SW480 (cell line): ENCODE measurements around the gene NOL7.

Experiments
- DNase-seq: peaks from one replicate; pipeline ENCODE4 v3.0.0-alpha.2; 2016; ENCODE audit warnings: low spot score

NOL7 gene

DNA sequence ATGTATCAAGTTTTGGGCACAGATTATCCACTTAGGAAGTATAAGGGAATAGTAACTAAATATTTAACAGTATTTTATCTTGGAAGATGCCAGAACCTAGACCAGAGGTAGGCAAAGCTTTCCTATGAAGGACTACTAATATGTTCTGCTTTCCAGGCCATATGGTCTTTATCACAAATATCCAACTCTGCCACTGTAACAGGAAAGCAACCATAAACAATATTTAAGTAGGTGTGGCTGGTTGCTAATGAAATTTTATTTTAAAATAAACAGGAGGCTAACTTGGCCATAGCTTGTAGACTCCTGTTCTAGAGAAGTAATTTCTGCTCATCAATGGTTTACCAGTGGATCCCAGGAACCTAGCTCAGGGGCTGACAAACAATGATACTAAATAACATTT lies 39.4 kb downstream of the NOL7 start:
- DNase-seq = no peak

DNA sequence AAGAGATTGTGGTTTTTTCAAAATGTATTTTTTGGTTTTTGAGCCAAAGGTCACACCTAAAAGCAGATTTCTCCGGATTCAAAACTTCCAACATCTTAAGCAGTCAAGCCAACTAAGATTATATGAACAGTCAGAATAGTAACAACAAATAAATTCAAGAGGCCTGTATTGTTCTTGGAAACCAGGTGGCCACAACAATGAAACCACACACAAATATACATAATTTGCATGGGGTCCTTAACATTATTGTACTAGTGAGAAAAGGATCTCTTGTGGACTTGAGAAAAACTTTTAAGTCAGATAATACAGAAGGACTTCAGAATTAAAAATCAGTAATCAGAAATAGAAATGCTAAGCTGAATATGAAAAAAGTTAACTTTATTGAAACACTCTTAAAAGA lies 40.6 kb downstream of the NOL7 start:
- DNase-seq = no peak

DNA sequence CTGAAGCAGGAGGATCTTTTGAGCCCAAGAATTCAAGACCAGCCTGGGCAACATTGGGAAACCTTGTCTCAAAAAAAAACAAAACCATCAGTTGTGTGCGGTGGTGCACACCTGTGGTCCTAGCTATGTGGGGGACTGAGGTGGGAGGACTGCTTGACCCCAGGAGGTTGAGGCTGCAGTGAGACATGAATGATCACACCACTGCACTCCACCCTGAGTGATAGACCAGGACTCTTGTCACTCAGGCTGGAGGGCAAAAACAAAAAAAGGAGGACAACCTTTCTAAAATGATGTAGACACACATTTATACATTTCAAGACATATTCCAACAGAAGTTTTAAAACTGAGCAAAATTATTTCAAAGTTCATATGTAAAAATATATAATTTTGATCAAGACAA lies 45.1 kb downstream of the NOL7 start:
- no peak for DNase-seq

DNA sequence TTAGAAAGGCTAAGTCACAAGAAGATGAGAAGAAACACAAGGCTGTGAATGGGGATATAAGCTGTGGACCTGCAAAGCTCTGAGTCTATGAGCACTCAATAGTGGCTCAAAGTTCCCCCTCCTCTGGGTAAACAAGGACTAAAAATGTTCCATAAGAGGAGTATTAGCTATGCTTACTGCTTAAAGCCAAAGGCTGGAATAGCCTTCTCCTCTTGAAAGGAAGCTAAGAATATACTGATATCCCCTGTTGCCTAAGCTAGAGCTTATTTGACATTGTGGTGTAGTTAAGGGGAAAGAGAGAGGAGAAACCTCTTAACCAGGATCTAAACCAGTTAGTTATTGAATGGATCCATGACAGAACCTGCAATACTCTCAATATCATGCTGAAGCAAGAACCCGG lies 45.8 kb downstream of the NOL7 start:
- DNase-seq = no peak

DNA sequence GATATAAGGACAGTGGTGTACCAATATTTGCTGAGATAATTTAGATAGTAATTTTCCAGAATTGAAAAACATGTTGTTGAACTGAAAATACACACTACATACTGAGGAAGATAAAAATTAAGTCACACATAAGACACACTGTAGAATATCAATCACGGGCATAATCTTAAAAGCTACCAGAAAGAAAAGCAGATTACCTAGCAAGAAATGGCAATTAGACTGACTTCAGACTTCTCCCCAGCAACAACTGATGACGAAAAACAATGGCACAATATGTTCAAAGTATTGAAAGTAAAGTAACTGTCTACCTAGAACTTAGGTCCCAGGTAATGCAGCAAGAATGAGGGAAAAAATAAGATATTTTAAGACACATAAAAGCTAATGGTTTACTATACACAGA lies 46.5 kb downstream of the NOL7 start:
- no peak for DNase-seq

DNA sequence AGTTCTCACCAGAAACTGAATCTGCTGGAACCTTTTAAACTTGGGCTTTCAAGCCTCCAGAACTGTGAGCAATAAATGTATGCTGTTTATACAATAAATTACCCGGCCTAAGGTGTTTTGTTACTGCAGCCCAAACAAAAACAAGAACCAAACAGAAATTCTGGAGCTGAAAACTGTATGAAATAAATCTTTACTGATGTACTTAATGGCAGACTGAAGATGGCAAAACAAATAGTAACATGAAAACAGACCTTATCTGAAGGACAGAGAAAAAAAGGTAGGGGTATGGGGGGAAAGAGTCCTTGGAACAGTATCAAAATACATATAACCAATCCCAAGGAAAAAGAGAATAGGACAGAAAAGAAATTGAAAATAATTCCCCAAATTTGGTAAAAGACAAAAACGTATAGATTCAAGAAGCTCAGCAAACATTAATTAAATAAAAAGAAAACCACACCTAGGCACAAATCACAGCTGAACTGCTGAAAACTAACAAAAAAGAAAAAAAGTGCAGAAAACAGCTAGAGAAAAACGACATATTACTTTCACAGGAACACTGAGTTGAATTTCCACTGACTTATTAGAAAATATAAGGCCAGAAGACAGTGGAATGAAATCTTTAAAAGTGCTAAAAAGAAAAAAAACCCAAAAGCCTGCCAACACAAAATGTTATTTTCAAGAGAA lies 47.7 kb downstream of the NOL7 start:
- DNase-seq = no peak

DNA sequence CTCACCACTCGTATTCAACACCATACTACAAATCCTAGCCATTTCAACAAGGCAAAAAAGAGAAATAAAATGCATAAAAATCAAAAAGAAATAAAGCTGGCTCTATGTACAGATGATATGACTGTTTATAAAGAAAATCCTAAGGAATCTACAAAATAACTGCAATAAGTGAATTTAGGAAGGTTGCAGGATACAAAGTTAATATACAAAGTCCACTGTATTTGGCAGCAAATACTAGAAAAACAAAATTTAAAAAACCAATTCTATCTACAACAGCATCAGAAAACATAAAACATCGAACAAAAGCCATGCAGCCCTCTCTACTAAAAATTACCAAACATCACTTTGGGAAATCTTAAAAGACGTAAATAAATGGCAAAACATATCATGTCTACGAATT lies 48.9 kb downstream of the NOL7 start:
- DNase-seq = no peak

DNA sequence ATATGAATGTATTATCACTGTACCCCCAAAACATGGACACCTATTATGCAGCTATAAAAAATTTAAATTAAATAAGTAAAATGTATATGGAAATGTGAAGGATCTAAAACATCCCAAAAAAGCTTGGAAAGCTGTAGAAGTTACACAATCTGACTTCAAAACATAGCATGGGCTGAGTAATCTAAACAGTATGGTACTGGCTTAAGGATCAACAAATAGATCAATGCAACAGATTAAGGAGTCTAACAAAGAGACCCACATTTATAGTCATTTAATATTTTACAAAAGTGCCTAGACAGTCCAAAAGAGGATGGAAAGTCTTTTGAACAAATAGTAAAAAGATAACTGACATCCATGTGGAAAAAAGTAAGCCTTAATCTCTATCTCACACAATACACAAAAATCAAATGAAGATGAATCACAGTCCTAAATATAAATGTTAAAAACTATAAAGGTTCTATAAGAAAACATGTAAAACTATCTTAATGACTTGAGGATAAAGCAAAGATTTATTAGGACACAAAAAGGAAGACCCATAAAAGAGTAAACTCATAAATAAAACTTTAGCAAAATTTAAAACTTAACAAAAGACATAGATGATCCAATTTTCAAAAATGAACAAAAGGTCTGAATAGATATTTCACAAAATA lies 49.7 kb downstream of the NOL7 start:
- DNase-seq = no peak

DNA sequence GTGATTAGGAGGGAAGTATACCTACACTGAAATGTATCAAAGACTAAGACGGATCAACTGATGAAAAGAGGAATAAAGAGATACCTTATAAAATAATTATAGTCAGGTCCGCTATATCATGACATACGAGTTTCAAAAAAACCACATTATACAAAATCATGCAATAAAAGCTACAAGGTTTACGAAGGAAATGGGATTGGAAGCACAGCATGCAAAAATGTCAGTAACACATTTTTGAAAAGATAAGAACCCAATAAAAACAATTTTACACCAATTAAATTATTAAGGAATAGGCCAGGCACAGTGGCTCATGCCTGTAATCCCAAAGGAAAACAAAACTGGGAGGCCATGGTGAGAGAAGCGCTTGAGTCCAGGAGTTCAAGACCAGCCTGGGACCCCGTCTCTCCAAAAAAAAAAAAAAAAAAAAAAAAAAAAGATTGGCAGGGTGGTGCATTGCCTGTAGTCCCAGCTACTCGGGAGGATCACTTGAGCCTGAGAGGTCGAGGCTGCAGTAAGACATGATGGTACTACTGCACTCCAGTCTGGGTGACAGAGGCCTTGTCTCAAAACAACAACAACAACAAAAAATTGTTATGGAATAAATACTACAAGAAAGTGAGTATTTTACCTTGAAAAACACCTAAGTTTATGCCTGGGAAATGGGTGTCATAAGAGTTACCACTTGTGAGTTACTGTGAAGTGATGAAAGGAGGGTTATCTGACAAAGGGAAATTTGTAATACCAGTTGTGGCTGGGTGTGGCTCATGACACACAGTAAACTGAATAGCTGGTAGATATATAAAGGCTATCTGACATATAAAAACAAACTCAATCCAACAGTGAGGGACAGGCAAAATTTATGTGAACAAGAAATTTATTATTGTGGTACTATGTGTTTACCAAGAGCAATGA lies 51.3 kb downstream of the NOL7 start:
- DNase-seq = peak; percentile 25

DNA sequence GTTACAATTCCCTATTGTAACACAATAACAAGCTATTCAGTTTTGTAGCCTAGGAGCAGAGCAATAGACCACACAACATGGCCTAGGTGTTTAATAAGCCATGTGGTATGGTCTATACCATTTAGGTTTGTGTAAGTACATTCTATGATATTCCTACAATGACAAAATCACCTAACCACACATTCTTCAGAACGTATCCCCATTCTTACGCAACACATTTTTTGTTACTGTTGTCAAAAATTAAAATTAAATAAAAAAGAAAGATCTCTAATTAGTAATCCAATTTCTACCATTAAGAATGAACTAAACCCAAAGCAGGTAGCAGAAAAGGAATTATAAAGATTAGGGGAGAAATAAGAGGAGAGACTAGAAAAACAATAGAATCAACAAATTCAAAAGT lies 52.5 kb downstream of the NOL7 start:
- no peak for DNase-seq

DNA sequence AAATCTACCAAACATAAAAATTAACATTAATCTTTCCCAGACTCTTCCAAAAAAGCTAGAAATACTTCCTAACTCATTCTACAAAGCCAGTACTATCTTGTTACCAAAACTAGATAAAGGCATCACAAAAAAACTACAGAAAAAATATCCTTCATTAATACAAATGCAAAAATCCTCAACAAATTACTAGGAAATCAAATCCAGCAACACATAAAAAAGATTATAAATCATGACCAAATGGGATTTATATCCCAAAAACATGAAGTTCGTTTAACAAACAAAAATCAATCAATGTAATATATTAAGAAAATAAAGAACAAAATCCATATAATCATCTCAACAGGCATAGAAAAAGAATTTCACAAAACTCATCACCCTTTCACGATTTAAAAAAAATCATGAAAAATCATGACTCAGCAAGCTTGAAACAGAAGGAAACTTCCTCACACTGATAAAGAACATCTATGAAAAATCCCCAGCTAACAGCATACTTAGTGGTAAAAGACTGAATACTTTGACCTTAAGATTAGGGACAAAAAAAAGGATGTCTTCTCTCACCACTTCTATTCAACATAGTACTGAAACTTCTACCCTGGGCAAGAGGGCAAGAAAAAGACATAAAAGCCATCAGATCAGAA lies 53.3 kb downstream of the NOL7 start:
- DNase-seq = no peak

DNA sequence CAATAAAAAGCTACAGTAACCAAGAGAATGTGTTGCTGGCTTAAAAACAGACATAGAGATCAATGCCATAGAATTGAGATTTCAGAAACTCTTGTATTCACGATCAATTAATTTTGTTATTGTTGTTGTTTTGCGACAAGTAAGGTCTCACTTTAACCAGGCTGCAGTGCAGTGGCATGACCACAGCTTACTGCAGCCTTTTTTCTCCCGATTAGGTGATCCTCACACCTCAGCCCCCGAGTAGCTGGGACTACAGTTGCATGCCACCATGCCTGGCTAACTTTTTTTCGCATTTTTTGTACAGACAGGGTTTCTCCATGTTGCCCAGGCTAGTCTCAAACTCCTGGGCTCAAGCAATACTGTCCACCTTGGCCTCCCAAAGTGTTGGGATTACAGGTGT lies 54.3 kb downstream of the NOL7 start:
- DNase-seq = no peak
